ENCODE measurements around the gene ABCE1.

Gene ABCE1

GRCh38 chr4:145178740-145179280 lies 80.7 kb downstream of the ABCE1 start:
- DNase-seq: peak; percentile 26
